ENCODE measurements around the gene SLC29A2. TPM values are rescaled to one million over a fixed set of nuclear protein-coding genes. Genes with fewer than 3 reads are reported as not detected.
A peak's percentile ranks its signal among the peaks of the same experiment; 100 is the strongest.

SLC29A2 gene
- polyA plus RNA-seq, 1 experiment = 0.16 TPM

GRCh38 chr11:66315921-66316811 is 55.4 kb downstream of the SLC29A2 start:
- Histone ChIP-seq H3K4me3 (ENCODE audit: low read depth, low read length) (peak overlapping the region; percentile 87), H3K9me3 (ENCODE audit: control insufficient read depth, insufficient read depth, low read length) (peaks cover 8% of the 10 kb centered on the region; the same call in 1 of the 2 replicates), H3K27ac (ENCODE audit: low read depth, low read length) (peak overlapping the region; percentile 21), H3K27me3 (ENCODE audit: control insufficient read depth, insufficient read depth, low read length) (no peaks in the 10 kb centered on the region)
- TF ChIP-seq, protein P1, sequence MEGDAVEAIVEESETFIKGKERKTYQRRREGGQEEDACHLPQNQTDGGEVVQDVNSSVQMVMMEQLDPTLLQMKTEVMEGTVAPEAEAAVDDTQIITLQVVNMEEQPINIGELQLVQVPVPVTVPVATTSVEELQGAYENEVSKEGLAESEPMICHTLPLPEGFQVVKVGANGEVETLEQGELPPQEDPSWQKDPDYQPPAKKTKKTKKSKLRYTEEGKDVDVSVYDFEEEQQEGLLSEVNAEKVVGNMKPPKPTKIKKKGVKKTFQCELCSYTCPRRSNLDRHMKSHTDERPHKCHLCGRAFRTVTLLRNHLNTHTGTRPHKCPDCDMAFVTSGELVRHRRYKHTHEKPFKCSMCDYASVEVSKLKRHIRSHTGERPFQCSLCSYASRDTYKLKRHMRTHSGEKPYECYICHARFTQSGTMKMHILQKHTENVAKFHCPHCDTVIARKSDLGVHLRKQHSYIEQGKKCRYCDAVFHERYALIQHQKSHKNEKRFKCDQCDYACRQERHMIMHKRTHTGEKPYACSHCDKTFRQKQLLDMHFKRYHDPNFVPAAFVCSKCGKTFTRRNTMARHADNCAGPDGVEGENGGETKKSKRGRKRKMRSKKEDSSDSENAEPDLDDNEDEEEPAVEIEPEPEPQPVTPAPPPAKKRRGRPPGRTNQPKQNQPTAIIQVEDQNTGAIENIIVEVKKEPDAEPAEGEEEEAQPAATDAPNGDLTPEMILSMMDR (IDR thresholded peaks at IDR 0.05; ENCODE audit: low read depth, low read length) = no peak
- DNase-seq (ENCODE audit: low read depth, low spot score) = no peak
- CTCF ChIA-PET = interaction anchor here (0.6 to 1.0 kb wide), 4 partner anchors 11 to 36 kb away, joined by 4 to 6 read pairs (median 5); partner anchors contain the start of gene RIN1
- POLR2A ChIA-PET = interaction anchor here (0.6 to 2.8 kb wide), 11 partner anchors 9 to 180 kb away, joined by 3 to 56 read pairs (median 5); partner anchors contain the start of genes B4GAT1, RIN1 and YIF1A

GRCh38 chr11:66315498-66315885 is 56.1 kb downstream of the SLC29A2 start:
- TF ChIP-seq, protein P1 (IDR thresholded peaks at IDR 0.05; ENCODE audit: low read depth, low read length) = no peak
- peak overlapping the region; percentile 87 for H3K4me3 ChIP-seq (ENCODE audit: low read depth, low read length)
- POLR2A ChIA-PET = interaction anchor here (1.5 to 1.9 kb wide), 3 partner anchors 11 to 20 kb away, joined by 5 to 10 read pairs (median 5); no protein-coding TSS in a partner anchor
- H3K9me3 ChIP-seq (ENCODE audit: control insufficient read depth, insufficient read depth, low read length) = peaks cover 8% of the 10 kb centered on the region; the same call in 1 of the 2 replicates
- H3K27me3 ChIP-seq (ENCODE audit: control insufficient read depth, insufficient read depth, low read length) = no peaks in the 10 kb centered on the region
- no peak for DNase-seq (ENCODE audit: low read depth, low spot score)
- CTCF ChIA-PET = interaction anchor here (1.0 kb wide), 1 partner anchor 21 kb away, joined by 5 read pairs; the partner anchor contains the start of gene RIN1
- peak overlapping the region; percentile 97 for H3K27ac ChIP-seq (ENCODE audit: low read depth, low read length)

DNA sequence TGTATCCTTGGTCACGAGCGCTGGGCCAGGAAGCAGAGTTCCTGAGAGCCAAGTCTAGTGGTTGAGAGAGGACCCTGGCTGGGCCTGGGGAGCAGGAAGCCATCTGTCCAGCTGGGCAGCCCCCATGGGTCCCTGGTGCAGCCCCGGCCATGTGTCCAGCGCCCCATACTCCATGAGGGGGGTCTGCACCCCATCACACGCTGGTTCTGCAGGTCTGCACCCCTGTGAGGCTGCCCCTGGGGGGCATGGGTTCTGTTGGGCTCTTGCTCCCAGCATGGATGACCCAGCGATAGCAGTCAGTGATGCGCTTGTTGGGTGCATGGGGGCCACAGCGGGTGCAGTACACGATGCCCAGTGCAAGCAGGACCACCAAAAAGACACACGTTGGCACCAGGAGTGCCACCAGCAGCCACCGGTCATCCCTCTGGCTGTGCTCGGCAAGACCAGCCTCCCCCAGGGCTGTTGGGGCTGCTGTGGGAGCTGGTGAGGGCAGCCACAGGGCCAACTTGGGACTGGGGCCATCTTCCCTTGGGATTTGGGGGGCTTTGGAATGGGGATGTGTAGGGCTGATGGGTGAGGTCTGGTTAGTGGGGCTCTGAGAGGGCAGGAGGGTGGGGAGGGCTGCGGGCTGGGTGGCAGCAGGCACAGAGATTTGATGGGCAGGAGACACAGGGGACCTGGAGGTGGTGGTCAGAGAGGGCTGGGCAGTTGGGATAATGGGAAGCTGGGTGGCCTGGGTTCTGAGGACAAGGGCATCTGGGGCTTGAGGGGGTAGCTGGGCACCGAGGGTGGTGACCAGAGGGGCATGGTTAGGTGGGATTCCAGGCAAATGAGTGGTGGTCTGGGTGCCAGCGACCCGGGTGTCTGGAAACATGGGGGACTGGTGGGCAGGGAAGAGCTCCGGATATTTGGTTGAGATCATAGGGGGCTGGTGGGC is 56.7 kb downstream of the SLC29A2 start:
- Histone ChIP-seq H3K4me3 (ENCODE audit: low read depth, low read length) (peak overlapping the region; percentile 87), H3K9me3 (ENCODE audit: control insufficient read depth, insufficient read depth, low read length) (peaks cover 8% of the 10 kb centered on the region; the same call in 1 of the 2 replicates), H3K27me3 (ENCODE audit: control insufficient read depth, insufficient read depth, low read length) (no peaks in the 10 kb centered on the region), H3K27ac (ENCODE audit: low read depth, low read length) (peak overlapping the region; percentile 97)
- DNase-seq (ENCODE audit: low read depth, low spot score) = no peak
- CTCF ChIA-PET = interaction anchor here (1.0 to 3.9 kb wide), 2 partner anchors 16 to 21 kb away, joined by 5 to 62 read pairs; partner anchors contain the start of gene RIN1
- TF ChIP-seq, protein P1 (IDR thresholded peaks at IDR 0.05; ENCODE audit: low read depth, low read length) = no peak
- POLR2A ChIA-PET = interaction anchor here (1.5 to 1.9 kb wide), 2 partner anchors 12 to 20 kb away, joined by 5 read pairs; no protein-coding TSS in a partner anchor

GRCh38 chr11:66314186-66314501 is 57.4 kb downstream of the SLC29A2 start:
- POLR2A ChIA-PET = interaction anchor here (1.6 to 3.1 kb wide), 6 partner anchors 11 to 34 kb away, joined by 5 to 99 read pairs (median 14); partner anchors contain the start of gene RIN1
- TF ChIP-seq, protein P1 (IDR thresholded peaks at IDR 0.05; ENCODE audit: low read depth, low read length) = no peak
- no peak for DNase-seq (ENCODE audit: low read depth, low spot score)
- Histone ChIP-seq H3K27me3 (ENCODE audit: control insufficient read depth, insufficient read depth, low read length) (no peaks in the 10 kb centered on the region), H3K27ac (ENCODE audit: low read depth, low read length) (peak overlapping the region; percentile 97), H3K9me3 (ENCODE audit: control insufficient read depth, insufficient read depth, low read length) (peaks cover 8% of the 10 kb centered on the region; the same call in 1 of the 2 replicates), H3K4me3 (ENCODE audit: low read depth, low read length) (peak overlapping the region; percentile 87)
- CTCF ChIA-PET = interaction anchor here (1.2 to 3.9 kb wide), 4 partner anchors 13 to 71 kb away, joined by 3 to 98 read pairs (median 37); partner anchors contain the start of gene YIF1A
